Neural cell (in vitro differentiated cells): Measurements from ENCODE around the gene SSBP2. TPM values are rescaled to one million over a fixed set of nuclear protein-coding genes. Genes with fewer than 3 reads are reported as not detected.

Experiments used
- H2AFZ ChIP-seq: fragments of 200-600, 300-800 bp; sonication (generic), shearing (Covaris generic); 2 replicates; pipeline ENCODE4 v1.6.0; 2014; ENCODE audit warnings: low read depth, mild to moderate bottlenecking, antibody characterized with exemption, low read length, moderate library complexity
- H3F3A ChIP-seq: fragments of 200-600 bp; shearing (Covaris generic); 2 replicates; pipeline ENCODE4 v1.6.1; 2016; ENCODE audit warnings: mild to moderate bottlenecking, moderate library complexity, mixed read lengths, antibody characterized with exemption, low read length; ENCODE audit not compliant: insufficient read depth, poor library complexity, severe bottlenecking
- H3K27ac ChIP-seq: fragments of 200-600, 300-800 bp; sonication (generic), shearing (Covaris generic); 2 replicates; pipeline ENCODE4 v1.5.1; 2014; ENCODE audit warnings: mild to moderate bottlenecking, low read length, moderate library complexity
- H3K27me3 ChIP-seq: fragments of 300-800, 200-600 bp; sonication (generic), shearing (Covaris generic); 2 replicates; pipeline ENCODE4 v1.6.0; 2014; ENCODE audit warnings: mild to moderate bottlenecking, low read depth, low read length, moderate library complexity; ENCODE audit not compliant: insufficient read depth
- H3K36me3 ChIP-seq: fragments of 300-800, 200-600 bp; sonication (generic), shearing (Covaris generic); 2 replicates; pipeline ENCODE4 v1.5.1; 2014; ENCODE audit warnings: mild to moderate bottlenecking, antibody characterized with exemption, low read length, moderate library complexity; ENCODE audit not compliant: insufficient read depth
- H3K4me2 ChIP-seq: fragments of 300-800, 200-600 bp; sonication (generic), shearing (Covaris generic); 2 replicates; pipeline ENCODE4 v1.6.0; 2014; ENCODE audit warnings: mild to moderate bottlenecking, low read length
- H3K4me3 ChIP-seq: fragments of 300-800, 200-600 bp; sonication (generic), shearing (Covaris generic); 2 replicates; pipeline ENCODE4 v1.5.1; 2014; ENCODE audit warnings: mild to moderate bottlenecking, low read length, moderate library complexity
- H3K79me2 ChIP-seq: fragments of 200-600 bp; shearing (Covaris generic); replicated peaks from 2 replicates; pipeline ENCODE4 v1.6.0; 2014; ENCODE audit warnings: mild to moderate bottlenecking, low read length, moderate library complexity; ENCODE audit not compliant: insufficient read depth
- H3K9ac ChIP-seq: fragments of 300-800, 200-600 bp; sonication (generic), shearing (Covaris generic); 2 replicates; pipeline ENCODE4 v1.6.1; 2016; ENCODE audit warnings: mild to moderate bottlenecking, low read length, mixed read lengths
- H3K9me2 ChIP-seq: fragments of 200-600 bp; shearing (Covaris generic); 2 replicates; pipeline ENCODE4 v1.6.1; 2016; ENCODE audit warnings: mild to moderate bottlenecking, low read length, mixed read lengths; ENCODE audit not compliant: insufficient read depth
- H3K9me3 ChIP-seq: fragments of 200-600, 300-800 bp; sonication (generic), shearing (Covaris generic); 2 replicates; pipeline ENCODE4 v1.6.1; 2016; ENCODE audit warnings: mild to moderate bottlenecking, mixed run types, low read length, moderate library complexity, mixed read lengths
- H4K20me1 ChIP-seq: fragments of 200-600 bp; shearing (Covaris generic); 2 replicates; pipeline ENCODE4 v1.6.1; 2016; ENCODE audit warnings: mild to moderate bottlenecking, mixed run types; ENCODE audit not compliant: insufficient read depth
- EP300 ChIP-seq: fragments of 450-650 bp; conservative IDR thresholded peaks from 2 replicates; pipeline ENCODE4 v1.6.1; 2014; ENCODE audit warnings: antibody characterized with exemption, mild to moderate bottlenecking, moderate library complexity; ENCODE audit not compliant: poor library complexity, severe bottlenecking
- EZH2 ChIP-seq: fragments of 200-600, 300-800 bp; shearing (Covaris generic), sonication (generic); IDR thresholded peaks from 2 replicates; pipeline ENCODE4 v1.6.1; 2014; ENCODE audit warnings: antibody characterized with exemption, low read length, borderline replicate concordance, mild to moderate bottlenecking; ENCODE audit not compliant: insufficient read depth, poor library complexity, severe bottlenecking
- MXI1 ChIP-seq: fragments of 450-650 bp; conservative IDR thresholded peaks from 2 replicates; pipeline ENCODE4 v1.6.1; 2014; ENCODE audit warnings: antibody characterized with exemption, mild to moderate bottlenecking; ENCODE audit not compliant: poor library complexity, severe bottlenecking
- POLR2AphosphoS5 ChIP-seq: IDR thresholded peaks from 2 replicates; pipeline ENCODE4 v1.6.1; 2012
- RAD21 ChIP-seq: fragments of 450-650 bp; conservative IDR thresholded peaks from 2 replicates; pipeline ENCODE4 v1.6.1; 2014; ENCODE audit warnings: antibody characterized with exemption, mild to moderate bottlenecking, moderate library complexity
- SMC3 ChIP-seq: fragments of 450-650 bp; conservative IDR thresholded peaks from 2 replicates; pipeline ENCODE4 v1.6.1; 2014; ENCODE audit warnings: antibody characterized with exemption, mild to moderate bottlenecking, moderate library complexity; ENCODE audit not compliant: poor library complexity
- TAF1 ChIP-seq: IDR thresholded peaks from 2 replicates; pipeline ENCODE4 v1.6.1; 2012; ENCODE audit warnings: low read depth
- polyA plus RNA-seq: library from polyadenylated mRNA; depleted of rRNA; stranded (reverse); fragments of >200 nt; gene quantifications from 2 replicates; pipeline ENCODE4 v1.2.3, GENCODE V29; 2014
- TF ChIP-seq, protein P1 (sequence below): fragments of 450-650 bp; IDR thresholded peaks from 2 replicates; pipeline ENCODE4 v1.5.1; 2014; ENCODE audit warnings: antibody characterized with exemption, mild to moderate bottlenecking, moderate library complexity; ENCODE audit not compliant: poor library complexity, severe bottlenecking
- TF ChIP-seq, protein P2 (sequence below): IDR thresholded peaks from 2 replicates; pipeline ENCODE4 v1.6.1; 2012; ENCODE audit warnings: borderline replicate concordance

Gene SSBP2
- polyA plus RNA-seq, 1 donor from 2014 or later: 128 TPM

DNA sequence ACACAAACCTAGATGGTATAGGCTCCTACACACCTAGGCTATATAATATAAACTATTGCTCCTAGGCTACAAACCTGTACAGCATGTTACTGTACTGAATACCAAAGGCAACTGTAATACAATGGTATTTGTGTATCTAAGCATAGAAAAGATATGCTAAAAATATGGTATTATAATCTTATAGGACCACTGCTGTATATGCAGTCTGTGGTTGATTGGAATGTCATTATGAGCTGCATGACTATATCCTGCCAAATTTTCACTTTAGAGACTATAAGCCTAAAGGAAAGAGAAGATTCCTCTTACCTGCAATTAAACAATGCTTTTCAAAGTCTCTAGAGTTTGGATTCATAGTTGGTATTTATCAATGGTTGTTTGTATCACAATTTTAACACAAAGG is 332.3 kb downstream of the SSBP2 start:
- Histone ChIP-seq H3F3A (no peaks in the 10 kb centered on the region), H3K27ac (no peak overlapping the region), H3K9me3 (no peaks in the 10 kb centered on the region), H3K79me2 (no peaks in the 10 kb centered on the region), H3K4me3 (no peak overlapping the region), H4K20me1 (no peaks in the 10 kb centered on the region), H3K27me3 (no peaks in the 10 kb centered on the region), H3K9ac (no peak overlapping the region), H3K4me2 (no peak overlapping the region), H3K36me3 (peaks cover 5% of the 10 kb centered on the region), H2AFZ (no peak overlapping the region), H3K9me2 (no peaks in the 10 kb centered on the region)
- no peak for TF ChIP-seq EZH2
- no peak for TF ChIP-seq RAD21
- TF ChIP-seq TAF1: no peak
- TF ChIP-seq, protein P1, sequence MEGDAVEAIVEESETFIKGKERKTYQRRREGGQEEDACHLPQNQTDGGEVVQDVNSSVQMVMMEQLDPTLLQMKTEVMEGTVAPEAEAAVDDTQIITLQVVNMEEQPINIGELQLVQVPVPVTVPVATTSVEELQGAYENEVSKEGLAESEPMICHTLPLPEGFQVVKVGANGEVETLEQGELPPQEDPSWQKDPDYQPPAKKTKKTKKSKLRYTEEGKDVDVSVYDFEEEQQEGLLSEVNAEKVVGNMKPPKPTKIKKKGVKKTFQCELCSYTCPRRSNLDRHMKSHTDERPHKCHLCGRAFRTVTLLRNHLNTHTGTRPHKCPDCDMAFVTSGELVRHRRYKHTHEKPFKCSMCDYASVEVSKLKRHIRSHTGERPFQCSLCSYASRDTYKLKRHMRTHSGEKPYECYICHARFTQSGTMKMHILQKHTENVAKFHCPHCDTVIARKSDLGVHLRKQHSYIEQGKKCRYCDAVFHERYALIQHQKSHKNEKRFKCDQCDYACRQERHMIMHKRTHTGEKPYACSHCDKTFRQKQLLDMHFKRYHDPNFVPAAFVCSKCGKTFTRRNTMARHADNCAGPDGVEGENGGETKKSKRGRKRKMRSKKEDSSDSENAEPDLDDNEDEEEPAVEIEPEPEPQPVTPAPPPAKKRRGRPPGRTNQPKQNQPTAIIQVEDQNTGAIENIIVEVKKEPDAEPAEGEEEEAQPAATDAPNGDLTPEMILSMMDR: no peak
- TF ChIP-seq SMC3: no peak
- TF ChIP-seq, protein P2, sequence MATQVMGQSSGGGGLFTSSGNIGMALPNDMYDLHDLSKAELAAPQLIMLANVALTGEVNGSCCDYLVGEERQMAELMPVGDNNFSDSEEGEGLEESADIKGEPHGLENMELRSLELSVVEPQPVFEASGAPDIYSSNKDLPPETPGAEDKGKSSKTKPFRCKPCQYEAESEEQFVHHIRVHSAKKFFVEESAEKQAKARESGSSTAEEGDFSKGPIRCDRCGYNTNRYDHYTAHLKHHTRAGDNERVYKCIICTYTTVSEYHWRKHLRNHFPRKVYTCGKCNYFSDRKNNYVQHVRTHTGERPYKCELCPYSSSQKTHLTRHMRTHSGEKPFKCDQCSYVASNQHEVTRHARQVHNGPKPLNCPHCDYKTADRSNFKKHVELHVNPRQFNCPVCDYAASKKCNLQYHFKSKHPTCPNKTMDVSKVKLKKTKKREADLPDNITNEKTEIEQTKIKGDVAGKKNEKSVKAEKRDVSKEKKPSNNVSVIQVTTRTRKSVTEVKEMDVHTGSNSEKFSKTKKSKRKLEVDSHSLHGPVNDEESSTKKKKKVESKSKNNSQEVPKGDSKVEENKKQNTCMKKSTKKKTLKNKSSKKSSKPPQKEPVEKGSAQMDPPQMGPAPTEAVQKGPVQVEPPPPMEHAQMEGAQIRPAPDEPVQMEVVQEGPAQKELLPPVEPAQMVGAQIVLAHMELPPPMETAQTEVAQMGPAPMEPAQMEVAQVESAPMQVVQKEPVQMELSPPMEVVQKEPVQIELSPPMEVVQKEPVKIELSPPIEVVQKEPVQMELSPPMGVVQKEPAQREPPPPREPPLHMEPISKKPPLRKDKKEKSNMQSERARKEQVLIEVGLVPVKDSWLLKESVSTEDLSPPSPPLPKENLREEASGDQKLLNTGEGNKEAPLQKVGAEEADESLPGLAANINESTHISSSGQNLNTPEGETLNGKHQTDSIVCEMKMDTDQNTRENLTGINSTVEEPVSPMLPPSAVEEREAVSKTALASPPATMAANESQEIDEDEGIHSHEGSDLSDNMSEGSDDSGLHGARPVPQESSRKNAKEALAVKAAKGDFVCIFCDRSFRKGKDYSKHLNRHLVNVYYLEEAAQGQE: no peak

DNA sequence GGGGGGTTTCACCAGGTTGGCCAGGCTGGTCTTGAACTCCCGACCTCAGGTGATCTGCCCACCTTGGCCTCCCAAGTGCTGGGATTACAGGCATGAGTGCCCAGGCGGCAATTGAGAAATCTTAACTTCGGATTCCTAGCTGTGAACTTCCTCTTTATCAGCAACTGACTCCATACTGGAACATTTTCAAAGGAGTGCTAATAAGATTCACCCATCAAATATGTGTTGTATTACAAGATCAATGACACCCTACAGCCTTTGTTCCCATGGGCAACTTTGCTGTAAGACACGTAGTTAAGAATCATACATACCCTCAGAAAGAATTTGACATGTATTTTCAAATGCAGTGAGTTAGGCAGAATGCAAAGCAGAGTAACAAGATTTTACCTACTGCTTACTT is 333.8 kb downstream of the SSBP2 start:
- H3K79me2 ChIP-seq: no peaks in the 10 kb centered on the region
- H3F3A ChIP-seq: no peaks in the 10 kb centered on the region
- TF ChIP-seq, protein P2: no peak
- TF ChIP-seq RAD21 (no peak), EZH2 (no peak), EP300 (no peak), POLR2AphosphoS5 (no peak), SMC3 (no peak), TAF1 (no peak), MXI1 (no peak)
- TF ChIP-seq, protein P1: no peak
- no peak overlapping the region for H3K4me3 ChIP-seq
- no peak overlapping the region for H2AFZ ChIP-seq
- H3K4me2 ChIP-seq: no peak overlapping the region
- H3K9ac ChIP-seq: no peak overlapping the region
- no peaks in the 10 kb centered on the region for H3K27me3 ChIP-seq
- H3K9me2 ChIP-seq: no peaks in the 10 kb centered on the region
- peaks cover 5% of the 10 kb centered on the region for H3K36me3 ChIP-seq
- no peaks in the 10 kb centered on the region for H4K20me1 ChIP-seq
- H3K27ac ChIP-seq: no peak overlapping the region
- H3K9me3 ChIP-seq: no peaks in the 10 kb centered on the region
